Measurements from ENCODE around the gene OGG1.

Gene OGG1

DNA sequence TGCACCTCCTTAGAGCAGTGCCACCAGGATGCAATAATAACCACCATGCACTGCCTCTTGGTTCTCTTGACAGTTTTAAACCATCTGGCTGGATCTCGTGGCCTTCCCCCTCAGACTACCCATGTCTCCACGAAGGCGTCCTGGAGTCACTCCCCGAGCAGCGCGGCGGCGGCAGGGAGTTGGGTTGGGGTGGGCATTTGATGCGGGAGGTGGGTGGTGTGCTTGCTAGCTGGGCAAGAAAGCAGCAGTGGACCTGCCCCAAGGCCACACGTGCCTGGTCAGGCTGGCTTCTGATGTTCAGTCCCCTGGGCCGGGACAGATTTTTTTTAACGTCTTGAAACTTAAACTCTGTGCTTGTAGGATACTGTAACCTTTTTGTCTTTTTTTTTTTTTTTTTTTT lies 56.4 kb downstream of the OGG1 start:
- Histone ChIP-seq H3K4me3 (ENCODE audit: low read depth, low read length) (no peak overlapping the region), H3K9me3 (no peaks in the 10 kb centered on the region), H3K36me3 (peaks cover 12% of the 10 kb centered on the region), H3K4me1 (no peaks in the 10 kb centered on the region), H3K27me3 (no peaks in the 10 kb centered on the region)
- no peak for TF ChIP-seq CTCF (IDR thresholded peaks at IDR 0.05; ENCODE audit: low read depth, low read length)
- no peak for DNase-seq

All from BE2C (cell line).